HepG2 (cell line): Measurements from ENCODE around the gene DHCR7. TPM values are rescaled to one million over a fixed set of nuclear protein-coding genes. Genes with fewer than 3 reads are reported as not detected.

Experiments
- ATF7 ChIP-seq, 2 experiments: fragments of 450-650 bp in 1 of 2; sonication (generic) in 1 of 2; formaldehyde crosslinking in 1 of 2; IDR thresholded peaks; 2 replicates each; pipeline versions ENCODE4 v1.4.0 to v1.6.1; 2016 to 2020; ENCODE audit warnings: antibody characterized with exemption in 1 of 2, mild to moderate bottlenecking in 1 of 2, missing genetic modification reagents in 1 of 2
- CHCHD3 ChIP-seq: sonication (generic); formaldehyde crosslinking; IDR thresholded peaks from 2 replicates; pipeline ENCODE4 v1.8.0; 2022; ENCODE audit warnings: mild to moderate bottlenecking, missing genetic modification reagents, moderate library complexity
- CREM ChIP-seq, 2 experiments: sonication (generic) in 1 of 2; formaldehyde crosslinking in 1 of 2; IDR thresholded peaks; 2 replicates each; pipeline versions ENCODE4 v1.4.0 to v1.6.1; 2016 to 2020; ENCODE audit warnings: antibody characterized with exemption in 1 of 2, mild to moderate bottlenecking in 1 of 2, missing genetic modification reagents in 1 of 2
- ELF4 ChIP-seq: sonication (generic); formaldehyde crosslinking; IDR thresholded peaks from 2 replicates; pipeline ENCODE4 v1.5.0; 2020; ENCODE audit warnings: missing genetic modification reagents, mild to moderate bottlenecking, moderate library complexity, borderline replicate concordance
- ETS1 ChIP-seq: sonication (generic); formaldehyde crosslinking; IDR thresholded peaks from 2 replicates; pipeline ENCODE4 v1.4.0; 2020; ENCODE audit warnings: missing genetic modification reagents
- HNF1A ChIP-seq, 2 experiments: sonication (generic) in 1 of 2; formaldehyde crosslinking in 1 of 2; IDR thresholded peaks; 2 replicates each; pipeline versions ENCODE4 v1.4.0 to v1.6.1; 2016 to 2020; ENCODE audit warnings: borderline replicate concordance in 1 of 2, low read depth in 1 of 2, mild to moderate bottlenecking in 1 of 2, missing genetic modification reagents in 1 of 2
- KDM5B ChIP-seq: sonication (generic); formaldehyde crosslinking; IDR thresholded peaks from 2 replicates; pipeline ENCODE4 v1.4.0; 2020; ENCODE audit warnings: missing genetic modification reagents, mild to moderate bottlenecking, borderline replicate concordance
- MEF2D ChIP-seq: sonication (generic); formaldehyde crosslinking; IDR thresholded peaks from 2 replicates; pipeline ENCODE4 v1.5.1; 2020; ENCODE audit warnings: mild to moderate bottlenecking, missing genetic modification reagents
- MXD1 ChIP-seq: sonication (generic); formaldehyde crosslinking; IDR thresholded peaks from 2 replicates; pipeline ENCODE4 v1.4.0; 2020; ENCODE audit warnings: mild to moderate bottlenecking, missing genetic modification reagents
- NPAS2 ChIP-seq: sonication (generic); formaldehyde crosslinking; IDR thresholded peaks from 2 replicates; pipeline ENCODE4 v1.8.0; 2022; ENCODE audit warnings: mild to moderate bottlenecking, missing genetic modification reagents, borderline replicate concordance
- NR0B2 ChIP-seq: sonication (generic); formaldehyde crosslinking; IDR thresholded peaks from 2 replicates; pipeline ENCODE4 v1.4.0; 2020; ENCODE audit warnings: mild to moderate bottlenecking, missing genetic modification reagents
- PHF8 ChIP-seq: sonication (generic); formaldehyde crosslinking; IDR thresholded peaks from 2 replicates; pipeline ENCODE4 v1.5.0; 2020; ENCODE audit warnings: missing genetic modification reagents
- RARA ChIP-seq: IDR thresholded peaks from 2 replicates; pipeline ENCODE4 v1.6.1; 2016; ENCODE audit warnings: missing genetic modification reagents, missing compliant biosample characterization
- TAF1 ChIP-seq: sonication (generic); formaldehyde crosslinking; IDR thresholded peaks from 2 replicates; pipeline ENCODE4 v1.4.0; 2020; ENCODE audit warnings: missing genetic modification reagents
- UBTF ChIP-seq: sonication (generic); formaldehyde crosslinking; IDR thresholded peaks from 2 replicates; pipeline ENCODE4 v1.4.0; 2020; ENCODE audit warnings: mild to moderate bottlenecking, missing genetic modification reagents
- YEATS4 ChIP-seq: sonication (generic); formaldehyde crosslinking; IDR thresholded peaks from 2 replicates; pipeline ENCODE4 v1.4.0; 2020; ENCODE audit warnings: missing genetic modification reagents, borderline replicate concordance
- ZNF235 ChIP-seq: sonication (generic); formaldehyde crosslinking; IDR thresholded peaks from 2 replicates; pipeline ENCODE4 v1.8.1; 2023; ENCODE audit warnings: mild to moderate bottlenecking, missing genetic modification reagents, borderline replicate concordance
- ZNF572 ChIP-seq: sonication (generic); formaldehyde crosslinking; IDR thresholded peaks from 2 replicates; pipeline ENCODE4 v1.5.1; 2020; ENCODE audit warnings: mild to moderate bottlenecking, missing genetic modification reagents
- polyA plus RNA-seq, 8 experiments: library from polyadenylated mRNA; depleted of rRNA in 3 of 8; stranded (reverse) in 7 of 8; unstranded in 1 of 8; fragments of >200 nt; fragmentation: Illumina TruSeq in 4 of 8; extraction: Trizol in 4 of 8; gene quantifications; 2 replicates each; pipeline versions ENCODE4 v1.2.1 to v1.2.3, GENCODE V29; 2011 to 2016; ENCODE audit warnings: low read depth in 4 of 8, missing spikeins in 1 of 8, mixed read lengths in 1 of 8; ENCODE audit not compliant: insufficient read depth in 1 of 8
- total RNA-seq, 5 experiments: library from RNA; depleted of rRNA; stranded (reverse); fragments of >200 nt; fragmentation: Illumina TruSeq; extraction: Trizol; gene quantifications; 2 replicates each; pipeline ENCODE4 v1.2.3, GENCODE V29; 2016; ENCODE audit warnings: low read depth in 1 of 5

DHCR7 gene
- total and polyA plus RNA-seq, 2 of the 13 experiments (the other 11 are each of a cell fraction or from before 2014, with no cell fraction given) = 96.0 to 143 TPM

- 0 out of 2 replicates have a peak, but pooled peaks have one; percentile 28 for TF ChIP-seq NR0B2 (CRISPR knock-in tag)
- no peak for TF ChIP-seq NPAS2 (CRISPR knock-in tag)
- TF ChIP-seq ATF7 (IDR thresholded peaks at IDR 0.05) = no peak
- no peak for TF ChIP-seq ATF7 (CRISPR knock-in tag; IDR thresholded peaks at IDR 0.05)
- peak; percentile 53; the same call in 1 of the 2 replicates for TF ChIP-seq YEATS4 (CRISPR knock-in tag)
- TF ChIP-seq RARA (CRISPR knock-in tag) = 0 out of 2 replicates have a peak, but pooled peaks have one; percentile 5
- TF ChIP-seq KDM5B (CRISPR knock-in tag) = peak; percentile 72
- peak; percentile 58; the same call in 1 of the 2 replicates for TF ChIP-seq MXD1 (CRISPR knock-in tag)
- no peak for TF ChIP-seq HNF1A (IDR thresholded peaks at IDR 0.05; ENCODE audit: low read depth)
- 0 out of 2 replicates have a peak, but pooled peaks have one; percentile 6 for TF ChIP-seq HNF1A (CRISPR knock-in tag; IDR thresholded peaks at IDR 0.05; ENCODE audit: borderline replicate concordance)
- no peak for TF ChIP-seq CREM (IDR thresholded peaks at IDR 0.05)
- no peak for TF ChIP-seq CREM (CRISPR knock-in tag; IDR thresholded peaks at IDR 0.05)
- TF ChIP-seq ELF4 = peak; percentile 60; the same call in 1 of the 2 replicates
- peak; percentile 65; the same call in 1 of the 2 replicates for TF ChIP-seq TAF1
- no peak; the same call in 1 of the 2 replicates for TF ChIP-seq ZNF572 (CRISPR knock-in tag)
- TF ChIP-seq ETS1 = no peak
- TF ChIP-seq UBTF (CRISPR knock-in tag) = peak; percentile 63; the same call in 1 of the 2 replicates
- TF ChIP-seq ZNF235 (CRISPR knock-in tag) = peak; percentile 42; the same call in 1 of the 2 replicates
- peak; percentile 93 for TF ChIP-seq PHF8 (CRISPR knock-in tag)
- no peak for TF ChIP-seq CHCHD3
- no peak for TF ChIP-seq MEF2D (CRISPR knock-in tag)
These were observed 5.1 kb upstream of the DHCR7 start, which contains the start of gene NADSYN1 (continued) for GRCh38 chr11:71453037-71453917.
